ENCODE data around the gene MRPL51.
"Not testable (repeated sequence)": the region's sequence is repeated elsewhere in the genome, so short reads cannot be mapped to it uniquely, and the experiment has no call there.

MRPL51 gene

DNA sequence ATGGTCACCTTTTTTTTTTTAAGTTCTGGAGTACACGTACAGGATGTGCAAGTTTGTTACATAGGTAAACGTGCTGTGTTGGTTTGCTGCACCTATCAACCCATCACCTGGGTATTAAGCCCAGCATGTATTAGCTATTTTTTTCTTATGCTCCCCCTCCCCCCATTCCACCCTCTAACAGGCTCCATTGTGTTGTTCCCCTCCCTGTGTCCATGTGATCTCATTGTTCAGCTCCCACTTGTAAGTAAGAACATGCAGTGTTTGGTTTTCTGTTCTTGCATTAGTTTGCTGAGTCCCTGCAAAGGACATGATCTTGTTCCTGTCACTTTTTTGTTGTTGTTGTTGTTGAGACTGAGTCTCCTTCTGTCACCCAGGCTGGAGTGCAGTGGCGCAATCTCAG lies 4.2 kb upstream of the MRPL51 start:
- not testable (repeated sequence) for H3K9me3 ChIP-seq (ENCODE audit: control insufficient read depth, low read length); H3K9ac ChIP-seq (ENCODE audit: low read length); DNase-seq (ENCODE audit: low read depth); H3K4me3 ChIP-seq (ENCODE audit: low read length); H3K27me3 ChIP-seq (replicated peaks; ENCODE audit: control insufficient read depth, insufficient read depth, low read length)
- Histone ChIP-seq H3K36me3 (ENCODE audit: control insufficient read depth, insufficient read depth, low read length, severe bottlenecking) (peaks cover 19% of the 10 kb centered on the region), H3K4me1 (ENCODE audit: control insufficient read depth, insufficient read depth, low read length) (peaks cover 15% of the 10 kb centered on the region)

DNA sequence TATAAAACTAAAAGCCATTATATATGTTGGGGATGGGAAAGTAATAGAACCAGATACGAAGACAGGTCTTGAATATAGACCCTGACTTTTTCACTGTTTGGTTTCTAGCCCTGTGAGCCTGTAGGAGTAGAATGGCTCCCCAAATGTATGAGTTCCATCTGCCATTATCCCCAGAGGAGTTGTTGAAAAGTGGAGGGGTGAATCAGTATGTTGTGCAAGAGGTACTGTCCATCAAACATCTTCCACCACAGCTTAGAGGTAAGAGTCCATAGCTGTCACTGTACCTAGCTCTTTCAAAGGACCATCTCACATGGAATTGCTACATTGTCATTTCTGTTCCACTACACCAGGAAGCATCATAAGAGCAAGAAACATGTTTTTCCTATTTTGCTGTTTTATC lies 1.9 kb upstream of the MRPL51 start:
- peak; percentile 10 for DNase-seq (ENCODE audit: low read depth)
- Histone ChIP-seq H3K9me3 (ENCODE audit: control insufficient read depth, low read length) (no peaks in the 10 kb centered on the region), H3K27me3 (replicated peaks; ENCODE audit: control insufficient read depth, insufficient read depth, low read length) (no peaks in the 10 kb centered on the region), H3K9ac (ENCODE audit: low read length) (no peak overlapping the region), H3K4me3 (ENCODE audit: low read length) (peak overlapping the region; percentile 94), H3K36me3 (ENCODE audit: control insufficient read depth, insufficient read depth, low read length, severe bottlenecking) (peaks cover 19% of the 10 kb centered on the region), H3K4me1 (ENCODE audit: control insufficient read depth, insufficient read depth, low read length) (peaks cover 18% of the 10 kb centered on the region)

DNA sequence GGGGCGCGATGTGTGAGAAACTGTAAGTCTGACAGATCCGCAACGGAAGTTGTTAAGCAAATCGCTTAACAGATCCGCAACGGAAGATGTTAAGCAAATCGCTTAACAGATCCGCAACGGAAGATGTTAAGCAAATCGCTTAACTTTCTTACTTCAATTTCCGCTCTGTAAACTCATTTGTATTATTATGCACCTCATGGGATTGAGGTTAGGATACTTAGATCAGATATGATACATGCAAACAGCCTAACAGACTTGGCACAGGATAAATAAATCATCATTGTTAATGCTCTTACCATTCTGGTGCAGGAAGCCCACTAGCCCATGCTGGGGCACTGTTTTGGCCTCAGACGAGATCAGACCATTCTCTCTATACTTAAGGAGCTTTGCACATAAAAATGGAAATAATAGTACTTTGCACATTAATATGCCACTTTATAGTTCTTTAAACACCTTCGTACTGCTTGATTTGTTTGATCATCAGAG lies 1.2 kb upstream of the MRPL51 start:
- peaks cover 18% of the 10 kb centered on the region for H3K4me1 ChIP-seq (ENCODE audit: control insufficient read depth, insufficient read depth, low read length)

DNA sequence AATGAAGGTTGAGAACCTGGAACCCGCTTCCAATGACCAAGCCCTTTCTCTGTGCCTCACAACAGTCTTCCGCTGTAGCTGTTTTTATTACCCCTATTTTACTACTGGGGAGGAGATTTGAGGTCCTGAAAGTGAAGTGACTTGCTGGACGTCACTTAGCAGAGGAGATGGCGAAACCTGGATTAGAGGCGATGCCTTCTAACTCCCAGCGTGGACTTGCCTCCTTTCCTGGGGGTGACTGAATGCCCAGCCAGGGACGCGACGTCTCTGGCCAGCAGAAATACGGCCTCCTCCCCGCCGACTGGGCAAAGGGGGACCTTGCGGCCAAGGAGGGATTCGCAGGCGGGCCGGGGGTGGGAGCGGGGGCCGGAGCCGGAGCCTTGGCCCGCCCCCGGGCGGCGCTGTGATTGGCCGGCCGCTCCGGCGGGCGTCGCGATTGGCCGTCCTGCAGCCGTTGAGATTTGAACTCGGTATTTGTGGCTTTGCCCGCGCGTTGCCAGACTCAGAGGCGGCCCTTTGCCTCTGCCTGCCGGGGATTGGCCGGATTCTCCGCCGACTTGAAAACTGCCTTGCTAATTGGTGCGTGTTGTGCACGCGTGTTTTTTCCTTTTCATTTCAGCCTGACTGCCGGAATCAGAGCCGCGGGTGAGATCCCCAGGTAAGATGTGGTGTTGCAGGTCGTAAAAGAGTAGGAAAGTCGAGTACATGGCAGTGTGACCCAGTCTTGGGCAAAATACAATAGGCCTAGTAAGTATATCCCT lies 615 bp upstream of the MRPL51 start, which contains the start of gene NCAPD2:
Gene NCAPD2 (plus strand): TSS at position 606 of the 761 bp plus-strand sequence. CDS start 997 bp downstream, outside the sequence.
- Histone ChIP-seq H3K36me3 (ENCODE audit: control insufficient read depth, insufficient read depth, low read length, severe bottlenecking) (peaks cover 12% of the 10 kb centered on the region), H3K9me3 (ENCODE audit: control insufficient read depth, low read length) (no peaks in the 10 kb centered on the region), H3K4me3 (ENCODE audit: low read length) (peak within 1 kb of the TSS; percentile 94)

More for the DNA sequence above, 1.2 kb upstream of the MRPL51 start:
- H3K4me3 ChIP-seq (ENCODE audit: low read length): peak overlapping the region; percentile 94
- H3K9ac ChIP-seq (ENCODE audit: low read length): peak overlapping the region; percentile 64
- no peak for DNase-seq (ENCODE audit: low read depth)
- H3K27me3 ChIP-seq (replicated peaks; ENCODE audit: control insufficient read depth, insufficient read depth, low read length): no peaks in the 10 kb centered on the region
- H3K9me3 ChIP-seq (ENCODE audit: control insufficient read depth, low read length): no peaks in the 10 kb centered on the region
- H3K36me3 ChIP-seq (ENCODE audit: control insufficient read depth, insufficient read depth, low read length, severe bottlenecking): peaks cover 18% of the 10 kb centered on the region

DNA sequence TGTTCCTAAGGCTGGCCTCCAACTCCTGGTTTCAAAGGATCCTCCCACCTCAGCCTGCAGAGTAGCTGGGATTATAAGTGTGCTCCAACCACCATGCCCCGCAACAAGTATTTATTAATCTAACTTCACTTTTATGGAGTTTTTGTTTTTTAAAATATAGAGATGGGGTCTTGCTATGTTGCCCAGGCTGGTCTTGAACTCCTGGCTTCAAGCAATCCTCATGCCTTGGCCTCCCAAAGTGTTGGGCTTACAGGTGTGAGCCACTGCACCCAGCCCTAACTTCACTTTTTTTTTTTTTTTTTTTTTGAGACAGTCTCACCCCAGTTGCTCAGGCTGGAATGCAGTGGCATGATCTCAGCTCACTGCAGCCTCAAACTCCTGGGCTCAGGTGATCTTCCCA lies 2.4 kb downstream of the MRPL51 start:
- H3K27me3 ChIP-seq (replicated peaks; ENCODE audit: control insufficient read depth, insufficient read depth, low read length): not testable (repeated sequence)

More for the DNA sequence above, 615 bp upstream of the MRPL51 start, which contains the start of gene NCAPD2:
- peaks cover 18% of the 10 kb centered on the region for H3K4me1 ChIP-seq (ENCODE audit: control insufficient read depth, insufficient read depth, low read length)
- peak within 1 kb of the TSS; percentile 95 for H3K9ac ChIP-seq (ENCODE audit: low read length)
- H3K27me3 ChIP-seq (replicated peaks; ENCODE audit: control insufficient read depth, insufficient read depth, low read length): no peaks in the 10 kb centered on the region
- DNase-seq (ENCODE audit: low read depth): peak; percentile 99

DNA sequence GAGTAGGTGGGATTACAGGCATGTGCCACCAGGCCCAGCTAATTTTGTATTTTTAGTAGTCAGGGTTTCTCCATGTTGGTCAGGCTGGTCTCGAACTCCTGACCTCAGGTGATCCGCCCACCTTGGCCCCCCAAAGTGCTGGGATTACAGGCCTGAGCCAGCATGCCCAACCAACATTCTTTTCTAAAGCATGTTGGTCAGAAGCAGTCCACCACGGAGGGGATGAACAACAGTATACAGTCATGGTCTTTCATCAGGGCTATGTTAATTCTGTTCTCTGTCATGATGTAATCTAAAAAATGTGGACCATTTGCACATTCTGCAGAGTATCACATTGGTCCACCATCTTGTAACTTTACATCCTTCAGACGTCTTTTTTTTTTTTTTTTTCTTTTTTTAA lies 3.6 kb downstream of the MRPL51 start:
- H3K4me3 ChIP-seq (ENCODE audit: low read length): no peak overlapping the region
- no peaks in the 10 kb centered on the region for H3K27me3 ChIP-seq (replicated peaks; ENCODE audit: control insufficient read depth, insufficient read depth, low read length)
- H3K9me3 ChIP-seq (ENCODE audit: control insufficient read depth, low read length): no peaks in the 10 kb centered on the region
- H3K36me3 ChIP-seq (ENCODE audit: control insufficient read depth, insufficient read depth, low read length, severe bottlenecking): peaks cover 3% of the 10 kb centered on the region
- no peak for DNase-seq (ENCODE audit: low read depth)
- no peak overlapping the region for H3K9ac ChIP-seq (ENCODE audit: low read length)
- peaks cover 9% of the 10 kb centered on the region for H3K4me1 ChIP-seq (ENCODE audit: control insufficient read depth, insufficient read depth, low read length)

More for the DNA sequence above, 2.4 kb downstream of the MRPL51 start:
- not testable (repeated sequence) for H3K9ac ChIP-seq (ENCODE audit: low read length); H3K36me3 ChIP-seq (ENCODE audit: control insufficient read depth, insufficient read depth, low read length, severe bottlenecking); H3K9me3 ChIP-seq (ENCODE audit: control insufficient read depth, low read length); DNase-seq (ENCODE audit: low read depth); H3K4me3 ChIP-seq (ENCODE audit: low read length)
- peaks cover 18% of the 10 kb centered on the region for H3K4me1 ChIP-seq (ENCODE audit: control insufficient read depth, insufficient read depth, low read length)

DNA sequence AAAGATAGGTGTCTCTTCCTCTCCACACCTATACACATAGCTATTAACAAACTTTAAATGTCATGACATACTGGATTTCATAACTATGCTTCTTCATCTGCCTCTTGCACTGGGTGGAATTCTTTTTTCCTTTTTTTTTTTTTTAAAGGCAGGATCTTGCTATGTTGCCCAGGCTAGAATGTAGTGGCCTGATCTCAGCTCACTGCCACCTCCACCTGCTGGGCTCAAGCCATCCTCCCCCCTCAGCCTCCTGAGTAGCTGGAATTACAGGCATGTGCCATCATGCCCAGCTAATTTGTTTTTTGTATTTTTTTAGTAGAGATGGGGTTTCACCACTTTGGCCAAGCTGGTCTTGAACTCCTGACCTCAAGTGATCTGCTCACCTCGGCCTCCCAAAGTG lies 4.8 kb downstream of the MRPL51 start:
- H3K36me3 ChIP-seq (ENCODE audit: control insufficient read depth, insufficient read depth, low read length, severe bottlenecking): peaks cover 3% of the 10 kb centered on the region

DNA sequence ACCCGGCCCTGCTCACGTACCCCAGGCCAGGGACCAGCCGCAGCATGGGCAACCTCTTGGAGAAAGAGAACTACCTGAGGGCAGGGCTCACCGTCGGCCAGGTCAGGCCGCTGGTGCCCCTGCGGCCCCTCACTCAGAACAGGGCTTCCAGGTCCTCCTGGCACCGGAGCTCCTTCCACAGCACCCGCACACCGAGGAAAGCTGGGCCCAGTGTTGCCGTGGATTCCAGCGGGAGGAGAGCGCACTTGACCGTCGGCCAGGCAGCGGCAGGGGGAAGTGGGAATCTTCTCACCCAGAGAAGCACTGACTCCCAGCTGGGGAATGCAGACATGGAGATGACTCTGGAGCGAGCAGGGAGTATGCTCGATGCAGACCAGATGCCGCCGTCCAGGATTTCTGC lies 14.6 kb downstream of the MRPL51 start:
- no peaks in the 10 kb centered on the region for H3K9me3 ChIP-seq (ENCODE audit: control insufficient read depth, low read length)
- DNase-seq (ENCODE audit: low read depth): no peak
- H3K9ac ChIP-seq (ENCODE audit: low read length): no peak overlapping the region
- H3K4me1 ChIP-seq (ENCODE audit: control insufficient read depth, insufficient read depth, low read length): peaks cover 8% of the 10 kb centered on the region
- H3K36me3 ChIP-seq (ENCODE audit: control insufficient read depth, insufficient read depth, low read length, severe bottlenecking): no peaks in the 10 kb centered on the region
- H3K4me3 ChIP-seq (ENCODE audit: low read length): no peak overlapping the region
- no peaks in the 10 kb centered on the region for H3K27me3 ChIP-seq (replicated peaks; ENCODE audit: control insufficient read depth, insufficient read depth, low read length)

More for the DNA sequence above, 4.8 kb downstream of the MRPL51 start:
- Histone ChIP-seq H3K27me3 (replicated peaks; ENCODE audit: control insufficient read depth, insufficient read depth, low read length) (no peaks in the 10 kb centered on the region), H3K9ac (ENCODE audit: low read length) (no peak overlapping the region), H3K9me3 (ENCODE audit: control insufficient read depth, low read length) (no peaks in the 10 kb centered on the region), H3K4me1 (ENCODE audit: control insufficient read depth, insufficient read depth, low read length) (peaks cover 7% of the 10 kb centered on the region), H3K4me3 (ENCODE audit: low read length) (no peak overlapping the region)
- DNase-seq (ENCODE audit: low read depth): no peak

DNA sequence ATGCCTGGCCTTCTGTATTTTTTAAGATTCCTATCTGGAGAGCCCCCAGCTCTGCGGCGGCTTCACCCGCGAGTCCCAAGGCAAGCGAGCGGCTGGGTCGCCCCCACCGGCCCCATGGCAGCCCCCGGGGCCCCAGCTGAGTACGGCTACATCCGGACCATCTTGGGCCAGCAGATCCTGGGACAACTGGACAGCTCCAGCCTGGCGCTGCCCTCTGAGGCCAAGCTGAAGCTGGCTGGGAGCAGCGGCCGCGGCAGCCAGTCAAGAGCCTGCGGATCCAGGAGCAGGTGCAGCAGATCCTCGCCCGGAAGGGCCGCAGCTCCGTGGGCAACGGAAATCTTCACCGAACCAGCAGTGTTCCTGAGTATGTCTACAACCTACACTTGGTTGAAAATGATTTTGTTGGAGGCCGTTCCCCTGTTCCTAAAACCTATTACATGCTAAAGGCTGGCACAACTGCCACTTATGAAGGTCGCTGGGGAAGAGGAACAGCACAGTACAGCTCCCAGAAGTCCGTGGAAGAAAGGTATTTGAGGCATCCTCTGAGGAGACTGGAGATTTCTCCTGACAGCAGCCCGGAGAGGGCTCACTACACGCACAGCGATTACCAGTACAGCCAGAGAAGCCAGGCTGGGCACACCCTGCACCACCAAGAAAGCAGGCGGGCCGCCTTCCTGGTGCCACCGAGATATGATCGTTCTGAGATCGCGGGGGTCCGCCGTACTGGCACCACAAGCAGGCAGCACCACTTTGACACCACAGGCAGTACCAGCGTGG lies 15.3 kb downstream of the MRPL51 start:
- H3K9ac ChIP-seq (ENCODE audit: low read length); H3K4me3 ChIP-seq (ENCODE audit: low read length); H3K36me3 ChIP-seq (ENCODE audit: control insufficient read depth, insufficient read depth, low read length, severe bottlenecking); H3K27me3 ChIP-seq (replicated peaks; ENCODE audit: control insufficient read depth, insufficient read depth, low read length); DNase-seq (ENCODE audit: low read depth); H3K4me1 ChIP-seq (ENCODE audit: control insufficient read depth, insufficient read depth, low read length); H3K9me3 ChIP-seq (ENCODE audit: control insufficient read depth, low read length): not testable (repeated sequence)

DNA sequence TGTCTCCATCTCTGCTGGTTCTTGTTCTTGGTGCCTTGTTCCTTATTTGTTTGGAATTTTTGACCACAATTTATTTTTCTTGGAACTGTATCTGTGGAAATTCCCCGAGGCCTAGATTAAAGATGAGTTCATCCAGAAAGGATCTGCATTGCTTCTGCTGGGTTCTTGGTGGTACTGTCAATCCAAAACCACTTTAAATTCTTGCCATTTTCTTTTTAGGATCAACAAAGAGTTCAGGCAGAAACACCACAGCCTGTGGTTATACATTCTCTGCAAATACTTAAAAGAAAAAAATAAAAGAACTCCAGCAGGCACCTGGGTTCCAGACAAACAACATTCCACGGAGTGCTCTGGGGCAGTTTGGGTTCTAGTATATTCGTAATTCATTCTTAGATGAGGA lies 16.6 kb downstream of the MRPL51 start:
- Histone ChIP-seq H3K36me3 (ENCODE audit: control insufficient read depth, insufficient read depth, low read length, severe bottlenecking) (no peaks in the 10 kb centered on the region), H3K4me3 (ENCODE audit: low read length) (no peak overlapping the region), H3K9me3 (ENCODE audit: control insufficient read depth, low read length) (no peaks in the 10 kb centered on the region), H3K9ac (ENCODE audit: low read length) (no peak overlapping the region), H3K4me1 (ENCODE audit: control insufficient read depth, insufficient read depth, low read length) (peaks cover 16% of the 10 kb centered on the region), H3K27me3 (replicated peaks; ENCODE audit: control insufficient read depth, insufficient read depth, low read length) (no peaks in the 10 kb centered on the region)
- DNase-seq (ENCODE audit: low read depth): peak; percentile 65

DNA sequence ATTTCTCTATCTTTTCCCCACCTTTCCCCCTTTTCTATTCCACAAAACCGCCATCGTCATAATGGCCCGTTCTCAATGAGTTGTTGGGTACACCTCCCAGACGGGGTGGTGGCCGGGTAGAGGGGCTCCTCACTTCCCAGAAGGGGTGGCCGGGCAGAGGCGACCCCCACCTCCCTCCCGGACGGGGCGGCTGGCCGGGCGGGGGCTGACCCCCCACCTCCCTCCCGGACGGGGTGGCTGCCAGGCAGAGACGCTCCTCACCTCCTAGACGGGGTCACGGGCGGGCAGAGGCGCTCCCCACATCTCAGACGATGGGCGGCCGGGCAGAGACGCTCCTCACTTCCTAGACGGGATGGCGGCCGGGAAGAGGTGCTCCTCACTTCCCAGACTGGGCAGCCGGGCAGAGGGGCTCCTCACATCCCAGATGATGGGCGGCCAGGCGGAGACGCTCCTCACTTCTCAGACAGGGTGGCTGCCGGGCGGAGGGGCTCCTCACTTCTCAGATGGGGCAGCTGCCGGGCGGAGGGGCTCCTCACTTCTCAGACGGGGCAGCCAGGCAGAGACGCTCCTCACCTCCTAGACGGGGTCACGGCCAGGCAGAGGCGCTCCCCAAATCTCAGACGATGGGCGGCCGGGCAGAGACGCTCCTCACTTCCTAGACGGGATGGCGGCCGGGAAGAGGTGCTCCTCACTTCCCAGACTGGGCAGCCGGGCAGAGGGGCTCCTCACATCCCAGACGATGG lies 17.7 kb downstream of the MRPL51 start:
- H3K27me3 ChIP-seq (replicated peaks; ENCODE audit: control insufficient read depth, insufficient read depth, low read length); H3K9me3 ChIP-seq (ENCODE audit: control insufficient read depth, low read length); H3K9ac ChIP-seq (ENCODE audit: low read length); H3K36me3 ChIP-seq (ENCODE audit: control insufficient read depth, insufficient read depth, low read length, severe bottlenecking); H3K4me3 ChIP-seq (ENCODE audit: low read length); DNase-seq (ENCODE audit: low read depth): not testable (repeated sequence)
- peaks cover 20% of the 10 kb centered on the region for H3K4me1 ChIP-seq (ENCODE audit: control insufficient read depth, insufficient read depth, low read length)

All from adipocyte (in vitro differentiated cells).